ENCODE results near the gene MGAT3. TPM values are rescaled to one million over a fixed set of nuclear protein-coding genes. Genes with fewer than 3 reads are reported as not detected.

MGAT3 gene
- total RNA-seq, 1 experiment from 2014 or later: 0.57 TPM

DNA sequence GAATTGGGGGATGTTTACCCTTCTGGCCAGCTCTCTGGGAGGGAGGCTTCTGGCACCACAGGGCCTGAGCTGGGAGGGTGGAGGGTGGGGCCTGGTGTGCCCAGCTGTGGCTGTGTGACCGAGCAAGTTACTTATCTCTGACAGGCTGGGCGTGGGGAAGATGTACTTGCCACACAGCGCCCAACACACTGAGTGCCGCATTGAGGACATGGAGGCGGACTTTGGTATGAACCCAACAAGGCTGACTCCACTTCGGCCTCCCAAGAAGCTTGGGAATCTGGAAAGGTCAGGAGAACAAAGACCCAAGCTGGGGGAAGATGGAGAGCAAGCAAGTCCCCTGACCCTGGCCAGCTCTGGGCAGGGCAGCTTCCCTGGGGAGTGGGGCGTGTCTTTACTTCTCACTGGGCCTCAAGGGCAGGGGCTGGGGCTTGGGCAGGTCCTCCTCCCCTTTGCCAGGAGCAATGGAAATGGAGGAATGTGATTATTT, 2.4 kb upstream of the MGAT3 start:
- BruUV-seq (replicated peaks): no TSS peak
- no peaks in the 10 kb centered on the region for H3K36me3 ChIP-seq (ENCODE audit: control insufficient read depth, insufficient read depth, low read length)
- intact Hi-C loops (cut with micrococcal nuclease; ENCODE audit: unreplicated experiment): no loop called here
- no peaks in the 10 kb centered on the region for H3K4me1 ChIP-seq (ENCODE audit: control insufficient read depth, insufficient read depth, low read length)
- H3K27ac ChIP-seq (ENCODE audit: low read length): no peak overlapping the region
- ATAC-seq: no peak
- ChIA-PET CTCF (no interaction called here), POLR2A (no interaction called here)
- TF ChIP-seq, protein P1, sequence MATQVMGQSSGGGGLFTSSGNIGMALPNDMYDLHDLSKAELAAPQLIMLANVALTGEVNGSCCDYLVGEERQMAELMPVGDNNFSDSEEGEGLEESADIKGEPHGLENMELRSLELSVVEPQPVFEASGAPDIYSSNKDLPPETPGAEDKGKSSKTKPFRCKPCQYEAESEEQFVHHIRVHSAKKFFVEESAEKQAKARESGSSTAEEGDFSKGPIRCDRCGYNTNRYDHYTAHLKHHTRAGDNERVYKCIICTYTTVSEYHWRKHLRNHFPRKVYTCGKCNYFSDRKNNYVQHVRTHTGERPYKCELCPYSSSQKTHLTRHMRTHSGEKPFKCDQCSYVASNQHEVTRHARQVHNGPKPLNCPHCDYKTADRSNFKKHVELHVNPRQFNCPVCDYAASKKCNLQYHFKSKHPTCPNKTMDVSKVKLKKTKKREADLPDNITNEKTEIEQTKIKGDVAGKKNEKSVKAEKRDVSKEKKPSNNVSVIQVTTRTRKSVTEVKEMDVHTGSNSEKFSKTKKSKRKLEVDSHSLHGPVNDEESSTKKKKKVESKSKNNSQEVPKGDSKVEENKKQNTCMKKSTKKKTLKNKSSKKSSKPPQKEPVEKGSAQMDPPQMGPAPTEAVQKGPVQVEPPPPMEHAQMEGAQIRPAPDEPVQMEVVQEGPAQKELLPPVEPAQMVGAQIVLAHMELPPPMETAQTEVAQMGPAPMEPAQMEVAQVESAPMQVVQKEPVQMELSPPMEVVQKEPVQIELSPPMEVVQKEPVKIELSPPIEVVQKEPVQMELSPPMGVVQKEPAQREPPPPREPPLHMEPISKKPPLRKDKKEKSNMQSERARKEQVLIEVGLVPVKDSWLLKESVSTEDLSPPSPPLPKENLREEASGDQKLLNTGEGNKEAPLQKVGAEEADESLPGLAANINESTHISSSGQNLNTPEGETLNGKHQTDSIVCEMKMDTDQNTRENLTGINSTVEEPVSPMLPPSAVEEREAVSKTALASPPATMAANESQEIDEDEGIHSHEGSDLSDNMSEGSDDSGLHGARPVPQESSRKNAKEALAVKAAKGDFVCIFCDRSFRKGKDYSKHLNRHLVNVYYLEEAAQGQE (IDR thresholded peaks at IDR 0.05; ENCODE audit: insufficient read depth in 1 of 2, low read depth in 2 of 2, low read length in 1 of 2): no peak
- TF ChIP-seq POLR2AphosphoS5 (IDR thresholded peaks at IDR 0.05; ENCODE audit: low read depth, low read length): no peak
- TF ChIP-seq SIN3A (IDR thresholded peaks at IDR 0.05; ENCODE audit: borderline replicate concordance, insufficient read depth, low read depth, low read length): no peak
- TF ChIP-seq, protein P2, sequence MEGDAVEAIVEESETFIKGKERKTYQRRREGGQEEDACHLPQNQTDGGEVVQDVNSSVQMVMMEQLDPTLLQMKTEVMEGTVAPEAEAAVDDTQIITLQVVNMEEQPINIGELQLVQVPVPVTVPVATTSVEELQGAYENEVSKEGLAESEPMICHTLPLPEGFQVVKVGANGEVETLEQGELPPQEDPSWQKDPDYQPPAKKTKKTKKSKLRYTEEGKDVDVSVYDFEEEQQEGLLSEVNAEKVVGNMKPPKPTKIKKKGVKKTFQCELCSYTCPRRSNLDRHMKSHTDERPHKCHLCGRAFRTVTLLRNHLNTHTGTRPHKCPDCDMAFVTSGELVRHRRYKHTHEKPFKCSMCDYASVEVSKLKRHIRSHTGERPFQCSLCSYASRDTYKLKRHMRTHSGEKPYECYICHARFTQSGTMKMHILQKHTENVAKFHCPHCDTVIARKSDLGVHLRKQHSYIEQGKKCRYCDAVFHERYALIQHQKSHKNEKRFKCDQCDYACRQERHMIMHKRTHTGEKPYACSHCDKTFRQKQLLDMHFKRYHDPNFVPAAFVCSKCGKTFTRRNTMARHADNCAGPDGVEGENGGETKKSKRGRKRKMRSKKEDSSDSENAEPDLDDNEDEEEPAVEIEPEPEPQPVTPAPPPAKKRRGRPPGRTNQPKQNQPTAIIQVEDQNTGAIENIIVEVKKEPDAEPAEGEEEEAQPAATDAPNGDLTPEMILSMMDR (IDR thresholded peaks at IDR 0.05): no peak
- no peak for TF ChIP-seq TCF7L2 (IDR thresholded peaks at IDR 0.05; ENCODE audit: low read depth, low read length)
- DNase-seq (ENCODE audit: low read depth, low spot score): no peak
- H3K9me3 ChIP-seq (ENCODE audit: control insufficient read depth, insufficient read depth, low read depth, low read length): no peaks in the 10 kb centered on the region
- in situ Hi-C loops (cut with HindIII; ENCODE audit: low pct_unique_long_range_greater_than_20kb, low sequenced_read_pairs): no loop called here
- H3K4me3 ChIP-seq (ENCODE audit: low read depth in 2 of 2, low read length in 2 of 2): no peak overlapping the region
- H3K27me3 ChIP-seq (ENCODE audit: control insufficient read depth, insufficient read depth, low read length): no peaks in the 10 kb centered on the region

DNA sequence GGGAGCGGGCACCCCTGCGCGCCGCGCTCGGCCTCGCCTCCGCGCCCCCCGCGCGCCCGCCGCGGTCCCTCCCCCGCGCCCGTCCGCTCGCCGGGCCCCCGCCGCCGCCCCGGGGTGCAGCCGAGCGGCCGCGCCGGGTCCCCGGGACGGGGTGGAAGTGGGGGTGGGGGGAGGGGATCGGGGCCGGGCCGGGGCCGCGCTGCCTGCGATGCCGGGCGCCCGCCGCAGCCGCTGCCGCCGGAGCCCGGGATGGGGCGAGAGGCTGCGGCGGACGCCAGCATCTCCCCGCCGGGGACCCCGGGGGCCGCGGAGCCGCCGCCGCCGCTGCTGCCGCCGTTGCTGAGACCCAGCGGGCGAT, 365 bp downstream of the MGAT3 start:
- TF ChIP-seq, protein P1 (IDR thresholded peaks at IDR 0.05; ENCODE audit: insufficient read depth in 1 of 2, low read depth in 2 of 2, low read length in 1 of 2): no peak
- TF ChIP-seq, protein P2 (IDR thresholded peaks at IDR 0.05): no peak
- TF ChIP-seq SIN3A (IDR thresholded peaks at IDR 0.05; ENCODE audit: borderline replicate concordance, insufficient read depth, low read depth, low read length) (no peak), TCF7L2 (IDR thresholded peaks at IDR 0.05; ENCODE audit: low read depth, low read length) (no peak), POLR2AphosphoS5 (IDR thresholded peaks at IDR 0.05; ENCODE audit: low read depth, low read length) (no peak)
- ChIA-PET CTCF (interaction anchor here (0.6 kb wide), 1 partner anchor 72 kb away, joined by 4 read pairs; no protein-coding TSS in a partner anchor), POLR2A (no interaction called here)
- ATAC-seq (no peak), DNase-seq (ENCODE audit: low read depth, low spot score) (no peak)
- Histone ChIP-seq H3K9me3 (ENCODE audit: control insufficient read depth, insufficient read depth, low read depth, low read length) (no peaks in the 10 kb centered on the region), H3K27ac (ENCODE audit: low read length) (no peak overlapping the region), H3K36me3 (ENCODE audit: control insufficient read depth, insufficient read depth, low read length) (no peaks in the 10 kb centered on the region), H3K4me3 (ENCODE audit: low read depth in 2 of 2, low read length in 2 of 2) (peak overlapping the region in 1 of 2 experiments; percentile 22; a peak in 1 of 4 replicates), H3K27me3 (ENCODE audit: control insufficient read depth, insufficient read depth, low read length) (no peaks in the 10 kb centered on the region), H3K4me1 (ENCODE audit: control insufficient read depth, insufficient read depth, low read length) (no peaks in the 10 kb centered on the region)
- intact Hi-C loops (cut with micrococcal nuclease; ENCODE audit: unreplicated experiment) (no loop called here), in situ Hi-C loops (cut with HindIII; ENCODE audit: low pct_unique_long_range_greater_than_20kb, low sequenced_read_pairs) (no loop called here)
- BruUV-seq (replicated peaks): no TSS peak
